Bronchial epithelial cell (primary cell): ENCODE results near the gene SEC24D. TPM values are rescaled to one million over a fixed set of nuclear protein-coding genes. Genes with fewer than 3 reads are reported as not detected.
A peak's percentile ranks its signal among the peaks of the same experiment; 100 is the strongest.

Source experiments
- DNase-seq: peaks from one replicate; pipeline ENCODE4 v3.0.0-alpha.2; 2010; ENCODE audit warnings: low read depth
- FAIRE-seq: peaks from 2 replicates; lab custom pipeline; 2011; peaks lifted over from hg19 to GRCh38; lab: Jason Lieb, UNC
- H3K27me3 ChIP-seq: 2 replicates; pipeline ENCODE4 v1.5.1; 2011; ENCODE audit warnings: low read length; ENCODE audit not compliant: control insufficient read depth, insufficient read depth
- H3K36me3 ChIP-seq: 2 replicates; pipeline ENCODE4 v1.5.1; 2011; ENCODE audit warnings: low read length; ENCODE audit not compliant: control insufficient read depth, insufficient read depth
- H3K4me3 ChIP-seq: 2 replicates; pipeline ENCODE4 v1.5.1; 2011; ENCODE audit warnings: mild to moderate bottlenecking, low read depth, low read length, control low read depth
- CTCF ChIP-seq: IDR thresholded peaks from 2 replicates; pipeline ENCODE4 v1.5.1; 2011; ENCODE audit warnings: mild to moderate bottlenecking, moderate library complexity, low read length, control low read depth, inconsistent platforms; ENCODE audit not compliant: insufficient read depth, severe bottlenecking
- total RNA-seq: library from RNA; depleted of rRNA; stranded (reverse); fragments of >200 nt; gene quantifications from 2 replicates; pipeline ENCODE4 v1.2.1, GENCODE V29; 2014

The SEC24D gene
- total RNA-seq, 1 donor from 2014 or later: 18.4 TPM

- FAIRE-seq (no peak), DNase-seq (no peak)
- no peak for TF ChIP-seq CTCF
- no peaks in the 10 kb centered on the region for H3K27me3 ChIP-seq
- no peaks in the 10 kb centered on the region for H3K36me3 ChIP-seq
- H3K4me3 ChIP-seq: no peak overlapping the region
These were observed 13.0 kb upstream of the SEC24D start for GRCh38 chr4:118848901-118849300.

- TF ChIP-seq CTCF: no peak
- DNase-seq (no peak), FAIRE-seq (no peak)
- Histone ChIP-seq H3K36me3 (no peaks in the 10 kb centered on the region), H3K27me3 (no peaks in the 10 kb centered on the region), H3K4me3 (no peak overlapping the region)
These were observed 12.3 kb upstream of the SEC24D start for GRCh38 chr4:118848242-118848641.

- Histone ChIP-seq H3K27me3 (no peaks in the 10 kb centered on the region), H3K36me3 (no peaks in the 10 kb centered on the region), H3K4me3 (no peak overlapping the region)
- TF ChIP-seq CTCF: no peak
- DNase-seq: no peak
- no peak for FAIRE-seq
These were observed 11.1 kb upstream of the SEC24D start for GRCh38 chr4:118846979-118847378.

GRCh38 chr4:118845552-118846050, 9.7 kb upstream of the SEC24D start:
- no peak for FAIRE-seq
- TF ChIP-seq CTCF: no peak
- H3K36me3 ChIP-seq: no peaks in the 10 kb centered on the region
- no peak overlapping the region for H3K4me3 ChIP-seq
- H3K27me3 ChIP-seq: no peaks in the 10 kb centered on the region
- no peak for DNase-seq

- FAIRE-seq (no peak), DNase-seq (no peak)
- no peak for TF ChIP-seq CTCF
- Histone ChIP-seq H3K4me3 (no peak overlapping the region), H3K36me3 (no peaks in the 10 kb centered on the region), H3K27me3 (no peaks in the 10 kb centered on the region)
These were observed 7.3 kb upstream of the SEC24D start for GRCh38 chr4:118843237-118843636.

GRCh38 chr4:118842055-118842454, 6.1 kb upstream of the SEC24D start:
- Histone ChIP-seq H3K27me3 (no peaks in the 10 kb centered on the region), H3K4me3 (no peak overlapping the region), H3K36me3 (no peaks in the 10 kb centered on the region)
- peak; percentile 74 for DNase-seq
- TF ChIP-seq CTCF: no peak
- no peak for FAIRE-seq
